SK-N-MC (cell line): ENCODE measurements around the gene IL6.
"Not testable (repeated sequence)": the region's sequence is repeated elsewhere in the genome, so short reads cannot be mapped to it uniquely, and the experiment has no call there.

Experiments
- DNase-seq: peaks from one replicate; pipeline ENCODE4 v3.0.0-alpha.2; 2011; ENCODE audit warnings: low read depth, low spot score
- H3K27ac ChIP-seq: fragments of 200-600 bp; sonication (generic); 2 replicates; pipeline ENCODE4 v1.5.1; 2016; ENCODE audit warnings: mixed run types
- H3K36me3 ChIP-seq: fragments of 200-600 bp; sonication (generic); 2 replicates; pipeline ENCODE4 v1.6.1; 2017; ENCODE audit warnings: antibody characterized with exemption, low read length, mixed read lengths; ENCODE audit not compliant: insufficient read depth
- H3K4me3 ChIP-seq: fragments of 200-600 bp; sonication (generic); 2 replicates; pipeline ENCODE4 v1.5.1; 2016
- H3K9ac ChIP-seq: fragments of 200-600 bp; sonication (generic); 2 replicates; pipeline ENCODE4 v1.8.0; 2017; ENCODE audit warnings: mixed run types, mixed read lengths; ENCODE audit not compliant: insufficient read length
- H3K9me3 ChIP-seq: fragments of 200-600 bp; sonication (generic); 2 replicates; pipeline ENCODE4 v1.6.1; 2017; ENCODE audit warnings: low read depth, mild to moderate bottlenecking, antibody characterized with exemption, low read length, moderate library complexity, mixed read lengths
- EZH2 ChIP-seq: fragments of 200-600 bp; sonication (generic); IDR thresholded peaks from one replicate; pipeline ENCODE4 v1.6.1; 2017; ENCODE audit warnings: antibody characterized with exemption
- FOXP2 ChIP-seq: optimal IDR thresholded peaks from 2 replicates; pipeline ENCODE3; 2011; ENCODE audit warnings: mild to moderate bottlenecking, moderate library complexity; ENCODE audit not compliant: insufficient read depth; ENCODE audit errors: extremely low read length, control extremely low read depth
- POLR2AphosphoS5 ChIP-seq: IDR thresholded peaks from 2 replicates; pipeline ENCODE4 v1.6.1; 2012; ENCODE audit warnings: mild to moderate bottlenecking, low read depth, low read length, borderline replicate concordance

Gene IL6

DNA sequence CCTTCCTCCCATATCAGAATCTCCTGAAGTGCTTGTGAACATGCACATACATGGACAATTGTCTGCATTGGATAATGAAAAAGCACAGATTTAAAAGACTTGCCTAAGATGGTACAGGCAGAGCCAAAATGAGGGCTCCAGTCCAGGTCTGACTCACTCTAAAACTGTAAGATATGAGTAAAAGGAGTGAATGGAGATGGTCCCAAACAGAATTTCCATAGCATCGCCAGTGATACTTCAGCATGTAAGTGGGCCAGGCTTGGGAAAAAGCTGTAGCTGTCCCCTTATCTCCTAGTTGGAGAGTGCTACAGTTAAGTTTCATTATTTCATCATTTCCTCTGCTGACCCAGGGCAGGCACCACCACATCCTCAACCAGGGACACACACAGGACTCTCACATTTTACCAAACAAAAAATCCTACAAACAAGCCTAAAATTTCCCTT is 26.4 kb upstream of the IL6 start:
- Histone ChIP-seq H3K4me3 (no peak overlapping the region), H3K27ac (no peak overlapping the region), H3K9me3 (no peaks in the 10 kb centered on the region), H3K9ac (no peak overlapping the region), H3K36me3 (no peaks in the 10 kb centered on the region)
- no peak for DNase-seq
- no peak for TF ChIP-seq FOXP2
- TF ChIP-seq POLR2AphosphoS5 = no peak
- TF ChIP-seq EZH2 = no peak

- no peak overlapping the region for H3K27ac ChIP-seq
- no peak overlapping the region for H3K4me3 ChIP-seq
- no peaks in the 10 kb centered on the region for H3K36me3 ChIP-seq
- no peak for TF ChIP-seq FOXP2
- TF ChIP-seq POLR2AphosphoS5 = no peak
- TF ChIP-seq EZH2 = no peak
- no peaks in the 10 kb centered on the region for H3K9me3 ChIP-seq
- DNase-seq = no peak
- no peak overlapping the region for H3K9ac ChIP-seq
These were observed 24.5 kb upstream of the IL6 start for GRCh38 chr7:22702516-22702915.

- not testable (repeated sequence) for H3K36me3 ChIP-seq, DNase-seq, H3K9ac ChIP-seq, H3K9me3 ChIP-seq, H3K27ac ChIP-seq, H3K4me3 ChIP-seq
These were observed 23.7 kb upstream of the IL6 start for GRCh38 chr7:22703107-22703855.

DNA sequence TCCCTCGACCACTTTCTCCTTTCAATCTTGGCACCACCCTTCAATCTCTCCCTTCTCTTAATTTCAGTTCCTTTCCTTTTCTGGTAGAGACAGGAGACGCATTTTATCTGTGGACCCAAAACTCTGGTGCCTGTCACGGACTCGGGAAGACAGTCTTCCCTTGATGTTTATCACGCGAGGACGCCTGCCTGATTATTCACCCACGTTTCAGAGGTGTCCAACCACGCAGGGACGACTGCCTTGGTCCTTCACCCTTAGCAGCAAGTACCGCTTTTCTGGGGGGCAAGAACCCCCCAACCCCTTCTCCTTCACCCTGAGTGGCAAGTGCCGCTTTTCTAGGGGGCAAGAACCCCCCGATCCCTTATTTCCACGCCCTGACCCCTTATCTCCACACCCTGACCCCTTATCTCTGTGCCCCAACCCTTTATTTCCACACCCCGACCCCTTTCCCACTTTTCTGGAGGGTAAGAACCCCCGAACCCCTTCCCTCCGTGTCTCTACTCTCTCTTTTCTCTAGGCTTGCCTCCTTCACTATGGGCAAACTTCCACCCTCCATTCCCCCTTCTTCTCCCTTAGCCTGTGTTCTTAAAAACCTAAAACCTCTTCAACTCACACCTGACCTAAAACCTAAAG is 22.9 kb upstream of the IL6 start:
- DNase-seq, H3K9ac ChIP-seq, H3K27ac ChIP-seq, H3K36me3 ChIP-seq, H3K9me3 ChIP-seq, H3K4me3 ChIP-seq: not testable (repeated sequence)

DNA sequence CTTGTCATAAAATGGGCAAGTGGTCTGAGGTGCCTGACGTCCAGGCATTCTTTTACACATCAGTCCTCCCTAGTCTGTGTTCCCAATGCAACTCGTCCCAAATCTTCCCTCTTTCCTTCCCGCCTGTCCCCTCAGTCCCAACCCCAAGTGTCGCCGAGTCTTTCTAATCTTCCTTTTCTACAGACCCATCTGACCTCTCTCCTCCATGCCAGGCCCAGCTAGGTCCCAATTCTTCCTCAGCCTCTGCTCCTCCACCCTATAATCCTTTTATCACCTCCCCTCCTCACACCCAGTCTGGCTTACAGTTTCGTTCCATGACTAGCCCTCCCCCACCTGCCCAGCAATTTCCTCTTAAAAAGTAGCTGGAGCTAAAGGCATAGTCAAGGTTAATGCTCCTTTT is 22.3 kb upstream of the IL6 start:
- DNase-seq = not testable (repeated sequence)

GRCh38 chr7:22705874-22706273 is 21.1 kb upstream of the IL6 start:
- not testable (repeated sequence) for H3K9ac ChIP-seq, DNase-seq, H3K4me3 ChIP-seq

More for the DNA sequence above, 22.3 kb upstream of the IL6 start:
- H3K27ac ChIP-seq, H3K9ac ChIP-seq, H3K4me3 ChIP-seq, H3K36me3 ChIP-seq, H3K9me3 ChIP-seq: not testable (repeated sequence)

GRCh38 chr7:22707026-22707691 is 19.8 kb upstream of the IL6 start:
- not testable (repeated sequence) for H3K27ac ChIP-seq

More at GRCh38 chr7:22705874-22706273, 21.1 kb upstream of the IL6 start:
- H3K27ac ChIP-seq, H3K36me3 ChIP-seq, H3K9me3 ChIP-seq: not testable (repeated sequence)

DNA sequence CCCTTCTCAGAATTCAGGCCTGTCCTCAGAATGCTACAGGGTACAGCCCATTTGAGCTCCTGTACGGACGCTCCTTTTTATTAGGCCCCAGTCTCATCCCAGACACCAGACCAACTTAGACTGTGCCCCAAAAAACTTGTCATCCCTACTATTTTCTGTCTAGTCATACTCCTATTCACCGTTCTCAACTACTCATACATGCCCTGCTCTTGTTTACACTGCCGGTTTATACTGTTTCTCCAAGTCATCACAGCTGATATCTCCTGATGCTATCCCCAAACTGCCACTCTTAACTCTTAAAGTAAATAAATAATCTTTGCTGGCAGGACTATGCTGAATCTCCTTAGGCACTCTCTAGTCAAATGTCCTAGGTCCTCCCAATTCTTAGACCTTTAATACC is 18.8 kb upstream of the IL6 start:
- not testable (repeated sequence) for H3K9me3 ChIP-seq, H3K4me3 ChIP-seq, DNase-seq, H3K27ac ChIP-seq, H3K9ac ChIP-seq, H3K36me3 ChIP-seq

More at GRCh38 chr7:22707026-22707691, 19.8 kb upstream of the IL6 start:
- DNase-seq, H3K9ac ChIP-seq, H3K36me3 ChIP-seq, H3K4me3 ChIP-seq, H3K9me3 ChIP-seq: not testable (repeated sequence)

GRCh38 chr7:22708677-22709061 is 18.3 kb upstream of the IL6 start:
- not testable (repeated sequence) for H3K9ac ChIP-seq, H3K9me3 ChIP-seq, H3K36me3 ChIP-seq, H3K27ac ChIP-seq, H3K4me3 ChIP-seq, DNase-seq

- not testable (repeated sequence) for H3K27ac ChIP-seq, H3K36me3 ChIP-seq, H3K9me3 ChIP-seq, DNase-seq, H3K4me3 ChIP-seq, H3K9ac ChIP-seq
These were observed 17.8 kb upstream of the IL6 start for GRCh38 chr7:22709062-22709829.
